ENCODE data around the gene CFAP69.

CFAP69 gene

DNA sequence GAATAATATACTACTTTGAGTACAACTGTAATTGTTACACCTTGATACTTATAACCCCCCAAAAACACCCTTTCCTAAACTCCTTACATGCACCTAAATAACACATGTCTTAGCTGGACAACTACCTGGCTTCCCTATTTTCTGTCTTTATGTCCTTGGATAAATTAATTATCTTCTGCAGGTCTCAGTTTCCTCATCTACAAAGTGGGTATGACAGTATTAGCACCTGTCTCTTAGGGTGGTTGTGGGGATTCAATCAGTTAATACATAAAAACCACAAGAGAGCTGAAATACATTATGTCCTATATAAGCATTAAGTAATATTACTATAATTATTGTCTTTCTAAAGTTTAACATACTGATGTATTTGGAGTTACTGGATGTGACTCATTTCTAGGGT is 22.6 kb upstream of the CFAP69 start:
- no peak for DNase-seq
- TF ChIP-seq, protein P1, sequence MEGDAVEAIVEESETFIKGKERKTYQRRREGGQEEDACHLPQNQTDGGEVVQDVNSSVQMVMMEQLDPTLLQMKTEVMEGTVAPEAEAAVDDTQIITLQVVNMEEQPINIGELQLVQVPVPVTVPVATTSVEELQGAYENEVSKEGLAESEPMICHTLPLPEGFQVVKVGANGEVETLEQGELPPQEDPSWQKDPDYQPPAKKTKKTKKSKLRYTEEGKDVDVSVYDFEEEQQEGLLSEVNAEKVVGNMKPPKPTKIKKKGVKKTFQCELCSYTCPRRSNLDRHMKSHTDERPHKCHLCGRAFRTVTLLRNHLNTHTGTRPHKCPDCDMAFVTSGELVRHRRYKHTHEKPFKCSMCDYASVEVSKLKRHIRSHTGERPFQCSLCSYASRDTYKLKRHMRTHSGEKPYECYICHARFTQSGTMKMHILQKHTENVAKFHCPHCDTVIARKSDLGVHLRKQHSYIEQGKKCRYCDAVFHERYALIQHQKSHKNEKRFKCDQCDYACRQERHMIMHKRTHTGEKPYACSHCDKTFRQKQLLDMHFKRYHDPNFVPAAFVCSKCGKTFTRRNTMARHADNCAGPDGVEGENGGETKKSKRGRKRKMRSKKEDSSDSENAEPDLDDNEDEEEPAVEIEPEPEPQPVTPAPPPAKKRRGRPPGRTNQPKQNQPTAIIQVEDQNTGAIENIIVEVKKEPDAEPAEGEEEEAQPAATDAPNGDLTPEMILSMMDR (IDR thresholded peaks at IDR 0.05): no peak
- Mint-ChIP-seq H3K9me3 (no peaks in the 10 kb centered on the region), H3K4me1 (peaks cover 4% of the 10 kb centered on the region), H3K36me3 (ENCODE audit: low read depth) (peaks cover 1% of the 10 kb centered on the region), H3K27me3 (ENCODE audit: low read depth, poor library complexity) (no peaks in the 10 kb centered on the region), H3K27ac (no peak overlapping the region), H3K4me3 (no peak overlapping the region)

DNA sequence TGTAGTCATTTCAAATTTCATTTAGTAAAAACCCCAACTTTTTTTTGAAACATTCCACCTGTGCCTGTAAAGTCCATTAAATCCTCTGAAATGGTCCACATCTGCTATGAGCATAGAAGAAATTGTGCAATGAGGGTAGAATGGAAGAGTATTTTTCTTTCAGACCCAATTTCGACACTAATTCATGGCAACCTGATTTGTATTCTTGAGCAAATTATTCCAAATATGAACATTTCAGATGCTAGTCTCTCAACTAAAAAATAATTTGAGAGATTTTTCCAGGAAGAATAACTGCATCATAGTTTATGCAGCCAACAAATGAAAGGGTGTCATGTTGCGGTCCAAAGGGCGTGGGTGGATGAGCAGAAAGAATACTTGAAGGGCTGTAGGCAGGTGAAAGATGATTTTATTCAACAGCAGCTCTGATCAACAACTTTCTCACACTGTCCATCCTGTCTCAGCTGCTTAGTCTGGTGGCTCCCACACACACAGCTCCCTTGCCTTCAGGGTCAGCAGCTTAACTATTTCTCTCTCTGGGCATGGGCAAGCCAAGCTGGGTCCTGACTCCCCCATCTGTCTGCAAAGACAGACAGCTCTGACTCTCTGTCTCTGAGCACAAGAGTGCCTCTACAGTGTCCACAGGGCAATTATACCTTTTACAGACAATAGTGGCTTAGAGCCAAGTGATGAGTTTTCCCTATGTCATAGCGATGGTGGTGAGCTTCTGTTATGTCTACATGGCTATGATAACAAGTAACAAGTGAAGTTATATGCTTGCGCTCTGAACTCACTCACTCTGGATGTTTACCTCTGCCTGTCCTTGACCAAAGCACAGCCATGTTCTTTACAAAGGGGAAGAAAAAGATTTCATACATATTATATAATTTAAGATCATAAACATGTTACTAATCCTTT is 21.9 kb upstream of the CFAP69 start:
- Mint-ChIP-seq H3K4me3 (no peak overlapping the region), H3K27ac (no peak overlapping the region), H3K36me3 (ENCODE audit: low read depth) (no peaks in the 10 kb centered on the region), H3K4me1 (peaks cover 4% of the 10 kb centered on the region), H3K27me3 (ENCODE audit: low read depth, poor library complexity) (no peaks in the 10 kb centered on the region), H3K9me3 (no peaks in the 10 kb centered on the region)
- TF ChIP-seq, protein P1 (IDR thresholded peaks at IDR 0.05): no peak
- no peak for DNase-seq

DNA sequence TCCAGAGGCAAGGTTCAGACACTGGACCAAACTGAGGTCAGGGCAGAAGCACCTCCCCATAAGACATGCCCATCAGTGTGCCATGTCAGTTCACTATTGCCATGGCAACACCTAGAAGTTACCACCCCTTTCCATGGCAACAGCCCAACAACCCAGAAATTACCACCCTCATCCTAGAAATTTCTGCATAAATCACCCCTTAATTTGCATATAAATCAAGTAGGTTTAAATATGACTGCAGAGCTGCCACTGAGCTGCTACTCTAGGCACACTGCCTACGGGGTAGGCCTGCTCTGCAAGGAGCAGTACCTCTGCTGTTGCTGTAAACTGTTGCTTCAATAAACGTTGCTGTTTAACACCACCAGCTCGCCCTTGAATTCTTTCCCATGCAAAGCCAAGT is 20.8 kb upstream of the CFAP69 start:
- TF ChIP-seq, protein P1 (IDR thresholded peaks at IDR 0.05): no peak

DNA sequence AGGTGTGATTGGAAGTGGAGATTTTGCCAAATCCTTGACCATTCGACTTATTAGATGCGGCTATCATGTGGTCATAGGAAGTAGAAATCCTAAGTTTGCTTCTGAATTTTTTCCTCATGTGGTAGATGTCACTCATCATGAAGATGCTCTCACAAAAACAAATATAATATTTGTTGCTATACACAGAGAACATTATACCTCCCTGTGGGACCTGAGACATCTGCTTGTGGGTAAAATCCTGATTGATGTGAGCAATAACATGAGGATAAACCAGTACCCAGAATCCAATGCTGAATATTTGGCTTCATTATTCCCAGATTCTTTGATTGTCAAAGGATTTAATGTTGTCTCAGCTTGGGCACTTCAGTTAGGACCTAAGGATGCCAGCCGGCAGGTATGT is 19.8 kb upstream of the CFAP69 start:
- DNase-seq: no peak
- Mint-ChIP-seq H3K36me3 (ENCODE audit: low read depth) (no peaks in the 10 kb centered on the region), H3K4me1 (peaks cover 4% of the 10 kb centered on the region), H3K9me3 (no peaks in the 10 kb centered on the region), H3K27me3 (ENCODE audit: low read depth, poor library complexity) (no peaks in the 10 kb centered on the region), H3K27ac (no peak overlapping the region), H3K4me3 (no peak overlapping the region)
- TF ChIP-seq, protein P1 (IDR thresholded peaks at IDR 0.05): no peak

More for the DNA sequence above, 20.8 kb upstream of the CFAP69 start:
- Mint-ChIP-seq H3K36me3 (ENCODE audit: low read depth) (no peaks in the 10 kb centered on the region), H3K4me1 (peaks cover 4% of the 10 kb centered on the region), H3K27me3 (ENCODE audit: low read depth, poor library complexity) (no peaks in the 10 kb centered on the region), H3K9me3 (no peaks in the 10 kb centered on the region), H3K27ac (no peak overlapping the region), H3K4me3 (no peak overlapping the region)
- no peak for DNase-seq

DNA sequence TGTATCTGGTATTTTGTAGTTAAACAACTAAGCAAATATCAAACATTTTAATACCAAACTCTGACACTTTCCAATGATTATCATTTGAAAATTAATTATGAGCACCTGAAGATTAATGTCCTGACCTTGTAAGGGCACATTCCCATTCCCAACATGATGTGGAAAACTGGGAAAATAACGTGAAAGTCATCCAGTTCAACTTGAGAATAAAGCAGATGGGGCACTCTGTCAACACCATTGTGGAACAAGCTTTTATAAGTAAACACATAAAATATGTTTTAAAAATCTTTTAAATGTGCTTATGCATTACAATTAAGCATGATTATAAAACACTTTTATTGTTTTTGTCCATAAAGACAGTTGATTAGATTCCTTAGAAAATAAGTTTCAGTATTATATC is 19.4 kb upstream of the CFAP69 start:
- Mint-ChIP-seq H3K27me3 (ENCODE audit: low read depth, poor library complexity) (no peaks in the 10 kb centered on the region), H3K4me3 (no peak overlapping the region), H3K9me3 (no peaks in the 10 kb centered on the region), H3K36me3 (ENCODE audit: low read depth) (no peaks in the 10 kb centered on the region), H3K4me1 (peaks cover 4% of the 10 kb centered on the region), H3K27ac (no peak overlapping the region)
- TF ChIP-seq, protein P1 (IDR thresholded peaks at IDR 0.05): no peak
- DNase-seq: no peak

DNA sequence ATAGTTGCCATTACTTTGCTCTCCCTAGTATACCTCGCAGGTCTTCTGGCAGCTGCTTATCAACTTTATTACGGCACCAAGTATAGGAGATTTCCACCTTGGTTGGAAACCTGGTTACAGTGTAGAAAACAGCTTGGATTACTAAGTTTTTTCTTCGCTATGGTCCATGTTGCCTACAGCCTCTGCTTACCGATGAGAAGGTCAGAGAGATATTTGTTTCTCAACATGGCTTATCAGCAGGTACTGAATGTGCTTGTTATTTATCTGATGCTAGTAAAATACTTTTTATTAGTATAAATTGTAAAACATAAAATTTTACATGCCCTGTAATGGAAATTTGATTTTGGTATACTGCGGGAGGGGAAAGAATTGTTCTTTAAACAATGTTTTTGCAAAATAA is 17.7 kb upstream of the CFAP69 start:
- TF ChIP-seq, protein P1 (IDR thresholded peaks at IDR 0.05): no peak
- peaks cover 4% of the 10 kb centered on the region for H3K4me1 Mint-ChIP-seq
- no peaks in the 10 kb centered on the region for H3K27me3 Mint-ChIP-seq (ENCODE audit: low read depth, poor library complexity)
- no peak for DNase-seq
- no peaks in the 10 kb centered on the region for H3K9me3 Mint-ChIP-seq
- H3K36me3 Mint-ChIP-seq (ENCODE audit: low read depth): no peaks in the 10 kb centered on the region
- H3K4me3 Mint-ChIP-seq: no peak overlapping the region
- no peak overlapping the region for H3K27ac Mint-ChIP-seq
